NCI-H2196 (cell line): ENCODE measurements around the gene IFITM10.

ENCODE experiments used
- DNase-seq: peaks from one replicate; lab custom pipeline; 2025; ENCODE audit not compliant: unreplicated experiment; lab: John Stamatoyannopoulos, UW

Gene IFITM10

GRCh38 chr11:1753229-1753928 is 3.0 kb upstream of the IFITM10 start:
- DNase-seq: no peak

GRCh38 chr11:1752907-1753228 is 2.5 kb upstream of the IFITM10 start:
- DNase-seq: no peak

- DNase-seq: no peak
Observed at GRCh38 chr11:1751999-1752906, 1.9 kb upstream of the IFITM10 start.

GRCh38 chr11:1751531-1751921 is 1.1 kb upstream of the IFITM10 start:
- DNase-seq: no peak

- DNase-seq: no peak
Observed at GRCh38 chr11:1750840-1751530, 590 bp upstream of the IFITM10 start.

GRCh38 chr11:1749395-1750351 is 722 bp downstream of the IFITM10 start:
- no peak for DNase-seq

- no peak for DNase-seq
Observed at GRCh38 chr11:1748636-1749394, 1.6 kb downstream of the IFITM10 start.

- DNase-seq: no peak
Observed at GRCh38 chr11:1747753-1748635, 2.4 kb downstream of the IFITM10 start.

GRCh38 chr11:1746956-1747752 is 3.2 kb downstream of the IFITM10 start:
- no peak for DNase-seq

- DNase-seq: peak; percentile 70
Observed at GRCh38 chr11:1746511-1746931, 3.9 kb downstream of the IFITM10 start.

GRCh38 chr11:1745701-1746320 is 4.6 kb downstream of the IFITM10 start:
- DNase-seq: no peak

GRCh38 chr11:1744891-1745700 is 5.3 kb downstream of the IFITM10 start:
- no peak for DNase-seq

GRCh38 chr11:1744137-1744886 is 6.1 kb downstream of the IFITM10 start:
- DNase-seq: no peak

- no peak for DNase-seq
Observed at GRCh38 chr11:1743585-1744136, 6.7 kb downstream of the IFITM10 start.

- no peak for DNase-seq
Observed at GRCh38 chr11:1742869-1743584, 7.4 kb downstream of the IFITM10 start.
